Tibial nerve (tissue), 4 donors: ENCODE data around the gene USP47. TPM values are rescaled to one million over a fixed set of nuclear protein-coding genes. Genes with fewer than 3 reads are reported as not detected.

Experiments used
- DNase-seq, 2 donors: peaks; one replicate each; pipeline ENCODE4 v3.0.0-alpha.2; 2019; ENCODE audit warnings: low spot score in 2 of 2
- H3K27ac ChIP-seq, 4 donors: fragments of 200-600 bp; sonication (generic) in 3 of 4; one replicate each; pipeline ENCODE4 v1.5.1; 2017 to 2019; ENCODE audit warnings: mild to moderate bottlenecking in 1 of 4
- H3K27me3 ChIP-seq, 2 donors: fragments of 200-600 bp; sonication (generic) in 1 of 2; one replicate each; pipeline versions ENCODE4 v1.5.1 to v1.6.0; 2017 to 2019
- H3K36me3 ChIP-seq, 3 donors: fragments of 200-600 bp; sonication (generic); one replicate each; pipeline ENCODE4 v1.5.1; 2018 to 2019
- H3K4me1 ChIP-seq, 4 donors: fragments of 200-600 bp; sonication (generic) in 3 of 4; one replicate each; pipeline ENCODE4 v1.5.1; 2017 to 2019
- H3K4me3 ChIP-seq, 4 donors: fragments of 200-600 bp; sonication (generic) in 3 of 4; one replicate each; pipeline ENCODE4 v1.5.1; 2017 to 2019; ENCODE audit warnings: mild to moderate bottlenecking in 1 of 4, moderate library complexity in 1 of 4
- H3K9me3 ChIP-seq, 4 donors: fragments of 200-600 bp; sonication (generic) in 3 of 4; one replicate each; pipeline ENCODE4 v1.5.1; 2017 to 2019
- EP300 ChIP-seq, 2 donors: sonication (generic); formaldehyde crosslinking; IDR thresholded peaks; one replicate each; pipeline ENCODE4 v1.6.1; 2017; ENCODE audit warnings: antibody characterized with exemption in 2 of 2, mild to moderate bottlenecking in 1 of 2
- POLR2A ChIP-seq, 2 donors: fragments of 450-650 bp; IDR thresholded peaks; one replicate each; pipeline ENCODE4 v1.6.1; 2017; ENCODE audit warnings: antibody characterized with exemption in 2 of 2, mild to moderate bottlenecking in 2 of 2, moderate library complexity in 2 of 2
- WGBS, 2 donors: methylation state at CpG; one replicate each; pipeline ENCODE4 v1.1.5; 2018; 5-methylcytosine and 5-hydroxymethylcytosine counted together
- total RNA-seq, 4 donors: library from RNA; depleted of rRNA; stranded (reverse); fragments of >200 nt; gene quantifications; one replicate each; pipeline ENCODE4 v1.1.0, GENCODE V29; 2016
- TF ChIP-seq, protein P1 (sequence below), 5 experiments: fragments of 200-600 bp in 3 of 5; fragments of 450-650 bp in 2 of 5; sonication (generic) in 3 of 5; IDR thresholded peaks; one replicate each; pipeline ENCODE4 v1.5.1; 2016 to 2019; ENCODE audit warnings: antibody characterized with exemption in 5 of 5, mild to moderate bottlenecking in 3 of 5, moderate library complexity in 2 of 5

The USP47 gene
- total RNA-seq, 4 donors from 2014 or later, result 63.3 to 91.8 (median 84.5) TPM

DNA sequence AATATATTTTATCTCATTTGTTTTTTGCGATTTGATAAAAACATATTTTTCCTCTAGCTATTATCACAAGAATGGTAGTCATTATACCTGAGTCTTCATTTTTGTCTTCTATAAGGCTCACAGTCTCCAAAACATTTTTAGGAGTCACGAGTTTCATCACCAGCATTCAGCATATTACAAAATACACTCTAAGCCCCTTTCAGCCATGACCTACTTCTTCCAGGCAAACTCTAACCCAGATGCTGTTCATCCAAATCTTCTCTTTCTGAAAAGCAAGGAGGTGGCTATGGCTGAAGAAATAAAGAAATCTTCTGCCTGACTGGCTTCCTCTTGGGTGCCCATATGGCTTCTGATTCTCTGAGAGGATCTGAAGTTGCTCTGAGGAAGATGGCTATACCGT is 35.7 kb upstream of the USP47 start:
- TF ChIP-seq, protein P1, sequence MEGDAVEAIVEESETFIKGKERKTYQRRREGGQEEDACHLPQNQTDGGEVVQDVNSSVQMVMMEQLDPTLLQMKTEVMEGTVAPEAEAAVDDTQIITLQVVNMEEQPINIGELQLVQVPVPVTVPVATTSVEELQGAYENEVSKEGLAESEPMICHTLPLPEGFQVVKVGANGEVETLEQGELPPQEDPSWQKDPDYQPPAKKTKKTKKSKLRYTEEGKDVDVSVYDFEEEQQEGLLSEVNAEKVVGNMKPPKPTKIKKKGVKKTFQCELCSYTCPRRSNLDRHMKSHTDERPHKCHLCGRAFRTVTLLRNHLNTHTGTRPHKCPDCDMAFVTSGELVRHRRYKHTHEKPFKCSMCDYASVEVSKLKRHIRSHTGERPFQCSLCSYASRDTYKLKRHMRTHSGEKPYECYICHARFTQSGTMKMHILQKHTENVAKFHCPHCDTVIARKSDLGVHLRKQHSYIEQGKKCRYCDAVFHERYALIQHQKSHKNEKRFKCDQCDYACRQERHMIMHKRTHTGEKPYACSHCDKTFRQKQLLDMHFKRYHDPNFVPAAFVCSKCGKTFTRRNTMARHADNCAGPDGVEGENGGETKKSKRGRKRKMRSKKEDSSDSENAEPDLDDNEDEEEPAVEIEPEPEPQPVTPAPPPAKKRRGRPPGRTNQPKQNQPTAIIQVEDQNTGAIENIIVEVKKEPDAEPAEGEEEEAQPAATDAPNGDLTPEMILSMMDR (IDR thresholded peaks at IDR 0.05), result no peak
- TF ChIP-seq EP300 (IDR thresholded peaks at IDR 0.05) (no peak), POLR2A (IDR thresholded peaks at IDR 0.05) (no peak)
- Histone ChIP-seq H3K4me1 (peaks cover 0 to 36% (median 8%) of the 10 kb centered on the region in 4 donors), H3K27ac (peak overlapping the region in 3 of 4 donors; percentile 30 to 77 (median 70)), H3K9me3 (no peaks in the 10 kb centered on the region), H3K27me3 (no peaks in the 10 kb centered on the region), H3K4me3 (no peak overlapping the region), H3K36me3 (no peaks in the 10 kb centered on the region)
- no peak for DNase-seq
- WGBS, 2 donors, result 78 to 84% methylated on average over 3 of the region's 3 CpGs

DNA sequence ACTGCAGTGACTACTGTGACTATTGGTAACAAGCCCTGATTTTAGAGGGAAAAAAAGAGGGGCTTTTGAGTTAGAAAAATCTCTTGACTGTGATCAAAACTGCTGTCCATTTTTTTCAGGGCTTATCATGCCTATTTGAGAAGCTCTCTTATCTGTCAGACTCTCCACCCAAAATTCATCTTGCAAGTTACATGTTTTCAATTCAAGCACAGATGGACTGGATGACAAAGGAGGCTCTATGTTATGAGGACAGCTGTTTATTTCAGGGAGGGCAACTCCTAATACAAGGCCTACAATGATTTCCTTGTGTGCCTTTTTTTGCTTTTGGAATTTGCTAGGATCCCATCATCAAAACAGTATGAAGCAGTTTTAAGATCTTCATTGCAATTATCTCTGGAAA is 35.2 kb upstream of the USP47 start:
- Histone ChIP-seq H3K4me1 (peaks cover 0 to 36% (median 8%) of the 10 kb centered on the region in 4 donors), H3K27me3 (no peaks in the 10 kb centered on the region), H3K4me3 (no peak overlapping the region), H3K36me3 (no peaks in the 10 kb centered on the region), H3K27ac (peak overlapping the region; percentile 30 to 77 (median 50)), H3K9me3 (no peaks in the 10 kb centered on the region)
- no peak for TF ChIP-seq EP300 (IDR thresholded peaks at IDR 0.05)
- no peak for TF ChIP-seq POLR2A (IDR thresholded peaks at IDR 0.05)
- TF ChIP-seq, protein P1 (IDR thresholded peaks at IDR 0.05), result no peak
- no peak for DNase-seq

DNA sequence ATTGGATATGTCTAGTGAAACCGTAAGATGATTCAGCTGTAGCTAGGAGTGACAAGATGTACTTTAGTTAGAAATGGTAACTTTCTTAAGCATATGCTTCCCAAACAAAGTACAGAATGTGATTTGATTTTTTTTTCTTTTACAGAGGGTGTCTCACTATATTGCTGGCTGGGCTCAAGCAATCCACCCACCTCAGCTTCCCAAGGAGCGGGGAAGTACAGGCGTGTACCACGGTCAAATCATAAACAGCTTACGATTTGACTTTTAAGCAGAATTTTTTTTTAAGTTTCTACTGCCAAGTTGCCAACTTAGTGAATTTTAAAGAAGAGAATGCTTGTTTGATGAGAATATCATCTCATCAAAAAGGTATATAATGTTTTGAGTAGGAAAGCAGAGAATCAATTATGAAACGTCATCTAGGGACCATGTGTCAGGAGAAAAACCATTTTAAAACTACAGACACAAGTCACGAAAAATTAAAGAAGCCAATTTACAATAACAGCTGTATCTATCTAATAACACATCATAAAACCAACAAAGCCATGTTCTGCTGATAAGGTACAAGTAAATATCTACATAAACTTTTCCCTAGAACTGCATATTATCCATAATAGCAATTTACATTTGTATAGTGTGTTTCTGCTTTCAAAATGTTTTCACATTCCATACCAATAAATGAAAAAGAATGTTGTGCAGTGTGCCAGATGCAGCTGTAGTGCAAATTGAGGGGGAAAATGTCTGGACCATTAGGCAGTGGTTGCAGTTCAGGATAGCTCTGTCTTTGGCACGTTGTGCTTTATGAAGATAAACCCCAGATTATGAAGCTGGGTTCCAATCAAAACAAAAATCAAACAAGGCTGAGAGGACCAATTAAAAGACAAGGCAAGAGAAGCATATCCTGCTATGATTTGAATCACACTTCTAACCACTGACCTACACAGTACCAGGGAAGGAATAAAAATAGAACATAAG is 33.7 kb upstream of the USP47 start:
- H3K27me3 ChIP-seq, result no peaks in the 10 kb centered on the region
- no peaks in the 10 kb centered on the region for H3K36me3 ChIP-seq
- WGBS, 2 donors, result 49 to 50% methylated on average over 8 of the region's 8 CpGs
- no peak overlapping the region for H3K4me3 ChIP-seq
- TF ChIP-seq EP300 (IDR thresholded peaks at IDR 0.05) (no peak), POLR2A (IDR thresholded peaks at IDR 0.05) (no peak)
- TF ChIP-seq, protein P1 (IDR thresholded peaks at IDR 0.05), result no peak
- H3K9me3 ChIP-seq, result no peaks in the 10 kb centered on the region
- DNase-seq, result no peak
- H3K27ac ChIP-seq, result peak overlapping the region in 2 of 4 donors; percentile 19 to 77
- H3K4me1 ChIP-seq, result peaks cover 0 to 36% (median 8%) of the 10 kb centered on the region in 4 donors

DNA sequence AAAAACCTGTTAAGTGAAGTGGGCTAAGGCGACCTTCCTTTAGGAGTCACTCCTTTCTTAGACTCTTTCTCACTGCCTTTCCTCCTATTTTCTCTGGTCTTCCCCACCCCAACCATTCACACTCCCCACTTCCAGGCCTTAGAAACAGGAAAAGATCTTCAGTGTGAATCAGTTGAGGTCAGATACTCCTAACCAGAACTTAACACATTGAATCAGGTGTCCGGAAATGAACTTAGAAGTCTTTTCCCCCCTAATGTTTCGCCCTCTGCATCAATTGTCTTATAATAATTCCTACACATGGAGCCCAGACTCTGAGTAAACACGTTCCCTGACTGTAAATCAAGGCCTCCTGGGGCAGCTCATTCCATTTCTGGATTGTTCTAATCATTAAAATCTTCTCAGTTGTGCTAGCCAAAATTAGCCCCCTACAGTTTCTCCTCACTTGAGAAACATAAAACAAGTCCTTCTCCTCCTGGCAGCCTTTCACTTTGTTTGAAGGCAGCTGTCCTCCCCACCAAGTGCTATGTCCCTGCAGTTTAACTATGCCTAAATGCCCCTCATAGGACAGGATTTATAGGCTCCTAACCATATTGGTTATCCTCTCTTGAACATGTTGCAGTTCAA is 32.7 kb upstream of the USP47 start:
- Histone ChIP-seq H3K27ac (peak overlapping the region in 1 of 4 donors; percentile 15), H3K36me3 (no peaks in the 10 kb centered on the region), H3K9me3 (no peaks in the 10 kb centered on the region), H3K4me1 (peaks cover 0 to 36% (median 8%) of the 10 kb centered on the region in 4 donors), H3K27me3 (no peaks in the 10 kb centered on the region), H3K4me3 (no peak overlapping the region)
- DNase-seq, result no peak
- WGBS, 2 donors, result 73 to 84% methylated on average over 4 of the region's 4 CpGs
- TF ChIP-seq POLR2A (IDR thresholded peaks at IDR 0.05) (no peak), EP300 (IDR thresholded peaks at IDR 0.05) (no peak)
- TF ChIP-seq, protein P1 (IDR thresholded peaks at IDR 0.05), result no peak
